Astrocyte of the spinal cord (primary cell): ENCODE measurements around the gene SLC25A12.

Source experiments
- DNase-seq: peaks from one replicate; pipeline ENCODE4 v3.0.0; 2011; ENCODE audit warnings: low read depth, low spot score
- H3K4me3 ChIP-seq: 2 replicates; pipeline ENCODE4 v1.5.1; 2011; ENCODE audit warnings: low read depth, mild to moderate bottlenecking, low read length, moderate library complexity
- CTCF ChIP-seq: IDR thresholded peaks from 2 replicates; pipeline ENCODE4 v1.5.1; 2012; ENCODE audit warnings: low read depth, mild to moderate bottlenecking, low read length, inconsistent platforms
- in situ Hi-C: cut with HindIII; loops from 2 replicates; pipeline ENCODE4 v1.10.0; 2017; ENCODE audit warnings: low sequenced_read_pairs

The SLC25A12 gene

GRCh38 chr2:171836146-171836910 lies 57.7 kb downstream of the SLC25A12 start:
- TF ChIP-seq CTCF: no peak
- DNase-seq: peak; percentile 68
- in situ Hi-C loops: no loop called here
- no peak overlapping the region for H3K4me3 ChIP-seq

GRCh38 chr2:171835386-171835785 lies 58.7 kb downstream of the SLC25A12 start:
- no peak overlapping the region for H3K4me3 ChIP-seq
- in situ Hi-C loops: no loop called here
- DNase-seq: no peak
- no peak for TF ChIP-seq CTCF

- no peak for DNase-seq
- TF ChIP-seq CTCF: no peak
- H3K4me3 ChIP-seq: no peak overlapping the region
- in situ Hi-C loops: no loop called here
Measured at GRCh38 chr2:171834286-171834685, 59.8 kb downstream of the SLC25A12 start.

GRCh38 chr2:171832489-171832888 lies 61.6 kb downstream of the SLC25A12 start:
- TF ChIP-seq CTCF: no peak
- in situ Hi-C loops: no loop called here
- no peak for DNase-seq
- H3K4me3 ChIP-seq: no peak overlapping the region

GRCh38 chr2:171830039-171830438 lies 64.0 kb downstream of the SLC25A12 start:
- in situ Hi-C loops: no loop called here

GRCh38 chr2:171824086-171824485 lies 70.0 kb downstream of the SLC25A12 start:
- DNase-seq: no peak
- no peak overlapping the region for H3K4me3 ChIP-seq
- in situ Hi-C loops: no loop called here
- no peak for TF ChIP-seq CTCF

More at GRCh38 chr2:171830039-171830438, 64.0 kb downstream of the SLC25A12 start:
- no peak for DNase-seq
- no peak for TF ChIP-seq CTCF
- no peak overlapping the region for H3K4me3 ChIP-seq
